ENCODE data around the gene PSMC4. TPM values are rescaled to one million over a fixed set of nuclear protein-coding genes. Genes with fewer than 3 reads are reported as not detected.

The PSMC4 gene
- polyA plus RNA-seq, 1 of the 3 experiments (the other 2 are of a cell fraction), result 173 TPM

GRCh38 chr19:39996811-39997637 lies 26.1 kb downstream of the PSMC4 start, which contains the start of gene ZNF546 (continued):
- TF ChIP-seq NRF1 (IDR thresholded peaks at IDR 0.05; ENCODE audit: low read depth, low read length) (peak; percentile 89), SIN3A (IDR thresholded peaks at IDR 0.05; ENCODE audit: borderline replicate concordance, low read depth, low read length) (no peak; the same call in 1 of the 2 replicates), RXRA (IDR thresholded peaks at IDR 0.05; ENCODE audit: borderline replicate concordance, low read depth) (no peak), MAX (IDR thresholded peaks at IDR 0.05; ENCODE audit: low read depth) (no peak), FOSL2 (IDR thresholded peaks at IDR 0.05; ENCODE audit: borderline replicate concordance, low read depth) (peak; percentile 9; the same call in 1 of the 2 replicates), TAF1 (IDR thresholded peaks at IDR 0.05; ENCODE audit: borderline replicate concordance, low read depth, low read length) (peak; percentile 69; the same call in 1 of the 2 replicates), GATA2 (CRISPR knock-in tag; IDR thresholded peaks at IDR 0.05) (no peak), TCF12 (IDR thresholded peaks at IDR 0.05) (no peak), RCOR1 (IDR thresholded peaks at IDR 0.05; ENCODE audit: low read length) (no peak), MEF2A (IDR thresholded peaks at IDR 0.05; ENCODE audit: borderline replicate concordance, low read depth) (no peak), RFX5 (IDR thresholded peaks at IDR 0.05; ENCODE audit: low read length) (no peak), EP300 (IDR thresholded peaks at IDR 0.05; ENCODE audit: borderline replicate concordance in 1 of 2, low read depth in 1 of 2, low read length in 1 of 2) (no peak), CHD2 (IDR thresholded peaks at IDR 0.05; ENCODE audit: low read length, partially characterized antibody) (no peak), POLR2AphosphoS5 (IDR thresholded peaks at IDR 0.05; ENCODE audit: low read depth, low read length) (peak; percentile 97), FOXM1 (IDR thresholded peaks at IDR 0.05; ENCODE audit: low read depth) (no peak), PBX3 (IDR thresholded peaks at IDR 0.05) (no peak), GABPA (IDR thresholded peaks at IDR 0.05; ENCODE audit: low read depth) (peak; percentile 72)

GRCh38 chr19:39997638-39998216 lies 26.8 kb downstream of the PSMC4 start:
- no peaks in the 10 kb centered on the region for H3K9me2 ChIP-seq
- WGBS (ENCODE audit: low lambda C conversion rate), result 85% methylated on average over 5 of the region's 5 CpGs
- peak overlapping the region; percentile 93 for H3K4me2 ChIP-seq
- no peak for TF ChIP-seq NRF1 (IDR thresholded peaks at IDR 0.05; ENCODE audit: low read depth, low read length)
- TF ChIP-seq JUND (IDR thresholded peaks at IDR 0.05), result no peak
- TF ChIP-seq REST (IDR thresholded peaks at IDR 0.05; ENCODE audit: low read depth, low read length), result no peak
- TF ChIP-seq GATA2 (CRISPR knock-in tag; IDR thresholded peaks at IDR 0.05), result no peak
- no peak for TF ChIP-seq EP300 (IDR thresholded peaks at IDR 0.05; ENCODE audit: borderline replicate concordance in 1 of 2, low read depth in 1 of 2, low read length in 1 of 2)
- no peak for TF ChIP-seq GABPA (IDR thresholded peaks at IDR 0.05; ENCODE audit: low read depth)
- no peak for TF ChIP-seq RCOR1 (IDR thresholded peaks at IDR 0.05; ENCODE audit: low read length)
- TF ChIP-seq ELF1 (IDR thresholded peaks at IDR 0.05), result no peak
- no peak for TF ChIP-seq EZH2phosphoT487 (IDR thresholded peaks at IDR 0.05; ENCODE audit: borderline replicate concordance, low read depth)
- no peak for TF ChIP-seq MEF2A (IDR thresholded peaks at IDR 0.05; ENCODE audit: borderline replicate concordance, low read depth)
- no peak for TF ChIP-seq ZBTB33 (IDR thresholded peaks at IDR 0.05; ENCODE audit: borderline replicate concordance, low read depth)
- TF ChIP-seq POLR2AphosphoS5 (IDR thresholded peaks at IDR 0.05; ENCODE audit: low read depth, low read length), result no peak
- H3K9me3 ChIP-seq, result no peaks in the 10 kb centered on the region
- peak; percentile 37 for DNase-seq
- peak overlapping the region; percentile 89 for H2AFZ ChIP-seq (ENCODE audit: low read depth)
- no peaks in the 10 kb centered on the region for H3K27me3 ChIP-seq (ENCODE audit: insufficient read depth)
- H4K20me1 ChIP-seq (ENCODE audit: insufficient read depth), result no peaks in the 10 kb centered on the region
- CTCF ChIA-PET, result interaction anchor here (1.1 kb wide), 1 partner anchor 27 kb away, joined by 3 read pairs; the partner anchor contains the start of gene PSMC4
- H3K27ac ChIP-seq (ENCODE audit: low read depth in 2 of 2, low read length in 1 of 2), result peak overlapping the region; percentile 71 to 85; a peak in 3 of 4 replicates
- peak overlapping the region; percentile 70; the same call in 1 of the 2 replicates for H3K9ac ChIP-seq
- peaks cover 23% of the 10 kb centered on the region for H3K79me2 ChIP-seq (ENCODE audit: insufficient read depth)
- H3K4me1 ChIP-seq (ENCODE audit: control insufficient read depth in 1 of 2, insufficient read depth in 2 of 2, low read depth in 1 of 2, low read length in 1 of 2), result peaks cover 0 to 10% of the 10 kb centered on the region in 2 experiments; a peak in 2 of 4 replicates
- POLR2A ChIA-PET, result no interaction called here
- H3K36me3 ChIP-seq (replicated peaks in 1 of 2; ENCODE audit: control insufficient read depth in 1 of 2, insufficient read depth in 2 of 2, low read length in 1 of 2), result peaks cover 3 to 5% of the 10 kb centered on the region in 2 experiments
- peak overlapping the region; percentile 77 to 84 for H3K4me3 ChIP-seq (ENCODE audit: low read depth in 2 of 2, low read length in 1 of 2)
- H3F3A ChIP-seq (replicated peaks; ENCODE audit: insufficient read depth), result peaks cover 11% of the 10 kb centered on the region
